GM12878 (cell line): Measurements from ENCODE around the gene PEF1.

Experiments
- CBX3 ChIP-seq: fragments of 200-600 bp; sonication (generic); IDR thresholded peaks from 2 replicates; pipeline ENCODE4 v1.6.1; 2016; ENCODE audit warnings: low read depth, borderline replicate concordance
- CBX5 ChIP-seq: sonication (generic); IDR thresholded peaks from 2 replicates; pipeline ENCODE4 v1.6.1; 2016; ENCODE audit warnings: low read depth, moderate library complexity, mild to moderate bottlenecking, inconsistent platforms
- JUND ChIP-seq: IDR thresholded peaks from 2 replicates; pipeline ENCODE4 v1.6.1; 2012; ENCODE audit warnings: low read depth, mild to moderate bottlenecking, low read length, improper control_type of control experiment, moderate library complexity
- KDM1A ChIP-seq: fragments of 200-600 bp; sonication (generic); IDR thresholded peaks from 2 replicates; pipeline ENCODE4 v1.6.1; 2016; ENCODE audit warnings: borderline replicate concordance
- NFYB ChIP-seq: IDR thresholded peaks from 2 replicates; pipeline ENCODE4 v1.6.1; 2011; ENCODE audit warnings: low read depth, mild to moderate bottlenecking, low read length, improper control_type of control experiment, moderate library complexity; ENCODE audit not compliant: insufficient read depth
- POLR2A ChIP-seq: IDR thresholded peaks from 2 replicates; pipeline ENCODE4 v1.6.1; 2011; ENCODE audit warnings: low read depth, mild to moderate bottlenecking, low read length
- RCOR1 ChIP-seq: conservative IDR thresholded peaks from 2 replicates; pipeline ENCODE4 v1.6.1; 2012; ENCODE audit warnings: low read depth, low read length, improper control_type of control experiment
- SP1 ChIP-seq: IDR thresholded peaks from one replicate; pipeline ENCODE4 v1.6.1; 2011; ENCODE audit warnings: low read depth, low read length
- SPI1 ChIP-seq: IDR thresholded peaks from 2 replicates; pipeline ENCODE4 v1.6.1; 2011; ENCODE audit warnings: low read depth, mild to moderate bottlenecking, low read length, moderate library complexity, borderline replicate concordance; ENCODE audit not compliant: insufficient read depth
- TCF12 ChIP-seq: IDR thresholded peaks from 2 replicates; pipeline ENCODE4 v1.6.1; 2011; ENCODE audit warnings: low read depth, mild to moderate bottlenecking, low read length
- TF ChIP-seq, protein P1 (sequence below): fragments of 450-650 bp; IDR thresholded peaks from 2 replicates; pipeline ENCODE4 v1.6.1; 2016; ENCODE audit warnings: mild to moderate bottlenecking, moderate library complexity, borderline replicate concordance
- TF ChIP-seq, protein P2 (sequence below): IDR thresholded peaks from 2 replicates; pipeline ENCODE4 v1.6.1; 2012; ENCODE audit warnings: low read length, inconsistent platforms
- TF ChIP-seq, protein P3 (sequence below), 3 experiments: IDR thresholded peaks in 2 of 3; conservative IDR thresholded peaks in 1 of 3; 2 replicates each; pipeline ENCODE4 v1.5.1; 2011; ENCODE audit warnings: low read depth in 3 of 3, low read length in 3 of 3, mild to moderate bottlenecking in 3 of 3, control low read depth in 2 of 3, moderate library complexity in 2 of 3, inconsistent platforms in 1 of 3, mixed read lengths in 1 of 3; ENCODE audit not compliant: control insufficient read depth in 2 of 3, insufficient read depth in 1 of 3; ENCODE audit errors: extremely low read depth in 1 of 3
- TF ChIP-seq, protein P4 (sequence below): IDR thresholded peaks from 2 replicates; pipeline ENCODE4 v1.6.1; 2012; ENCODE audit warnings: mild to moderate bottlenecking, low read depth, low read length

DNA sequence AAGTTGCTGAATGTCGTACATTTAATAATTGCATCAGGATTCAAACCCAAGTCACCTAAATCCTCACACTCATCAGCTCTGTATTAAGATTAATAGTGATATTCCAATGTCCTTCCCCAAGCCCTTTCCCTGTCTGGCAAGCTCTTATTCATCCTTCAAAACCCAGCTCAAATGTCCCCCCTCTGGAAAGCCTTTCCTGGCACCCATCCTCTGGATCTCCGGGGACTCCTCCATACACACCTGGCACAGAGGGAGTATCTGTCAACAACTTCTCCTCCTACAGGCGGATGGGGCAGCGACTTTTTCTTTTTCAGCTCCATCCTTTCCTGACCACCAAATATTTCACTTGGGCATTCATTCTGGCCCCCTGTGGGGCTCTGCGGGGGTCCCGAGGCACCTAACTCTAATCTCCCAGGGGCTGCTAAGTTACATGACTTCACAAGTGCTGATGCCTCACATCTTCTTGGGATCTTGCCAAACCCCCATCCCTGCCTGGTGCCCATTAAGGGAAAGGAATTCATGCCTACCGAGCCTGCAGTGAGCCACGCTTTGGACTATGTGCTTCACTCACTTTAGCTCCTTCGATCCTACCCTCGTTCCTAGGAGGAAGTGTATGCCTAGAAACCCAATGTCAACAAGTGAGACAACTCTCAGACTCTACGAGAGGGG lies 53.1 kb downstream of the PEF1 start:
- TF ChIP-seq RCOR1 (no peak), POLR2A (no peak), TCF12 (no peak), SP1 (no peak), NFYB (no peak), CBX3 (no peak), KDM1A (no peak), CBX5 (no peak), JUND (no peak), SPI1 (no peak)
- TF ChIP-seq, protein P1, sequence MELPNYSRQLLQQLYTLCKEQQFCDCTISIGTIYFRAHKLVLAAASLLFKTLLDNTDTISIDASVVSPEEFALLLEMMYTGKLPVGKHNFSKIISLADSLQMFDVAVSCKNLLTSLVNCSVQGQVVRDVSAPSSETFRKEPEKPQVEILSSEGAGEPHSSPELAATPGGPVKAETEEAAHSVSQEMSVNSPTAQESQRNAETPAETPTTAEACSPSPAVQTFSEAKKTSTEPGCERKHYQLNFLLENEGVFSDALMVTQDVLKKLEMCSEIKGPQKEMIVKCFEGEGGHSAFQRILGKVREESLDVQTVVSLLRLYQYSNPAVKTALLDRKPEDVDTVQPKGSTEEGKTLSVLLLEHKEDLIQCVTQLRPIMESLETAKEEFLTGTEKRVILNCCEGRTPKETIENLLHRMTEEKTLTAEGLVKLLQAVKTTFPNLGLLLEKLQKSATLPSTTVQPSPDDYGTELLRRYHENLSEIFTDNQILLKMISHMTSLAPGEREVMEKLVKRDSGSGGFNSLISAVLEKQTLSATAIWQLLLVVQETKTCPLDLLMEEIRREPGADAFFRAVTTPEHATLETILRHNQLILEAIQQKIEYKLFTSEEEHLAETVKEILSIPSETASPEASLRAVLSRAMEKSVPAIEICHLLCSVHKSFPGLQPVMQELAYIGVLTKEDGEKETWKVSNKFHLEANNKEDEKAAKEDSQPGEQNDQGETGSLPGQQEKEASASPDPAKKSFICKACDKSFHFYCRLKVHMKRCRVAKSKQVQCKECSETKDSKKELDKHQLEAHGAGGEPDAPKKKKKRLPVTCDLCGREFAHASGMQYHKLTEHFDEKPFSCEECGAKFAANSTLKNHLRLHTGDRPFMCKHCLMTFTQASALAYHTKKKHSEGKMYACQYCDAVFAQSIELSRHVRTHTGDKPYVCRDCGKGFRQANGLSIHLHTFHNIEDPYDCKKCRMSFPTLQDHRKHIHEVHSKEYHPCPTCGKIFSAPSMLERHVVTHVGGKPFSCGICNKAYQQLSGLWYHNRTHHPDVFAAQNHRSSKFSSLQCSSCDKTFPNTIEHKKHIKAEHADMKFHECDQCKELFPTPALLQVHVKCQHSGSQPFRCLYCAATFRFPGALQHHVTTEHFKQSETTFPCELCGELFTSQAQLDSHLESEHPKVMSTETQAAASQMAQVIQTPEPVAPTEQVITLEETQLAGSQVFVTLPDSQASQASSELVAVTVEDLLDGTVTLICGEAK: no peak
- TF ChIP-seq, protein P2, sequence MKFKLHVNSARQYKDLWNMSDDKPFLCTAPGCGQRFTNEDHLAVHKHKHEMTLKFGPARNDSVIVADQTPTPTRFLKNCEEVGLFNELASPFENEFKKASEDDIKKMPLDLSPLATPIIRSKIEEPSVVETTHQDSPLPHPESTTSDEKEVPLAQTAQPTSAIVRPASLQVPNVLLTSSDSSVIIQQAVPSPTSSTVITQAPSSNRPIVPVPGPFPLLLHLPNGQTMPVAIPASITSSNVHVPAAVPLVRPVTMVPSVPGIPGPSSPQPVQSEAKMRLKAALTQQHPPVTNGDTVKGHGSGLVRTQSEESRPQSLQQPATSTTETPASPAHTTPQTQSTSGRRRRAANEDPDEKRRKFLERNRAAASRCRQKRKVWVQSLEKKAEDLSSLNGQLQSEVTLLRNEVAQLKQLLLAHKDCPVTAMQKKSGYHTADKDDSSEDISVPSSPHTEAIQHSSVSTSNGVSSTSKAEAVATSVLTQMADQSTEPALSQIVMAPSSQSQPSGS: no peak
- TF ChIP-seq, protein P3, sequence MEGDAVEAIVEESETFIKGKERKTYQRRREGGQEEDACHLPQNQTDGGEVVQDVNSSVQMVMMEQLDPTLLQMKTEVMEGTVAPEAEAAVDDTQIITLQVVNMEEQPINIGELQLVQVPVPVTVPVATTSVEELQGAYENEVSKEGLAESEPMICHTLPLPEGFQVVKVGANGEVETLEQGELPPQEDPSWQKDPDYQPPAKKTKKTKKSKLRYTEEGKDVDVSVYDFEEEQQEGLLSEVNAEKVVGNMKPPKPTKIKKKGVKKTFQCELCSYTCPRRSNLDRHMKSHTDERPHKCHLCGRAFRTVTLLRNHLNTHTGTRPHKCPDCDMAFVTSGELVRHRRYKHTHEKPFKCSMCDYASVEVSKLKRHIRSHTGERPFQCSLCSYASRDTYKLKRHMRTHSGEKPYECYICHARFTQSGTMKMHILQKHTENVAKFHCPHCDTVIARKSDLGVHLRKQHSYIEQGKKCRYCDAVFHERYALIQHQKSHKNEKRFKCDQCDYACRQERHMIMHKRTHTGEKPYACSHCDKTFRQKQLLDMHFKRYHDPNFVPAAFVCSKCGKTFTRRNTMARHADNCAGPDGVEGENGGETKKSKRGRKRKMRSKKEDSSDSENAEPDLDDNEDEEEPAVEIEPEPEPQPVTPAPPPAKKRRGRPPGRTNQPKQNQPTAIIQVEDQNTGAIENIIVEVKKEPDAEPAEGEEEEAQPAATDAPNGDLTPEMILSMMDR (IDR thresholded peaks at IDR 0.05 in 2 of 3, conservative IDR thresholded peaks at IDR 0.05 in 1 of 3; ENCODE audit: control insufficient read depth in 2 of 3, extremely low read depth in 1 of 3, insufficient read depth in 1 of 3, low read depth in 3 of 3, low read length in 3 of 3): no peak
- TF ChIP-seq, protein P4, sequence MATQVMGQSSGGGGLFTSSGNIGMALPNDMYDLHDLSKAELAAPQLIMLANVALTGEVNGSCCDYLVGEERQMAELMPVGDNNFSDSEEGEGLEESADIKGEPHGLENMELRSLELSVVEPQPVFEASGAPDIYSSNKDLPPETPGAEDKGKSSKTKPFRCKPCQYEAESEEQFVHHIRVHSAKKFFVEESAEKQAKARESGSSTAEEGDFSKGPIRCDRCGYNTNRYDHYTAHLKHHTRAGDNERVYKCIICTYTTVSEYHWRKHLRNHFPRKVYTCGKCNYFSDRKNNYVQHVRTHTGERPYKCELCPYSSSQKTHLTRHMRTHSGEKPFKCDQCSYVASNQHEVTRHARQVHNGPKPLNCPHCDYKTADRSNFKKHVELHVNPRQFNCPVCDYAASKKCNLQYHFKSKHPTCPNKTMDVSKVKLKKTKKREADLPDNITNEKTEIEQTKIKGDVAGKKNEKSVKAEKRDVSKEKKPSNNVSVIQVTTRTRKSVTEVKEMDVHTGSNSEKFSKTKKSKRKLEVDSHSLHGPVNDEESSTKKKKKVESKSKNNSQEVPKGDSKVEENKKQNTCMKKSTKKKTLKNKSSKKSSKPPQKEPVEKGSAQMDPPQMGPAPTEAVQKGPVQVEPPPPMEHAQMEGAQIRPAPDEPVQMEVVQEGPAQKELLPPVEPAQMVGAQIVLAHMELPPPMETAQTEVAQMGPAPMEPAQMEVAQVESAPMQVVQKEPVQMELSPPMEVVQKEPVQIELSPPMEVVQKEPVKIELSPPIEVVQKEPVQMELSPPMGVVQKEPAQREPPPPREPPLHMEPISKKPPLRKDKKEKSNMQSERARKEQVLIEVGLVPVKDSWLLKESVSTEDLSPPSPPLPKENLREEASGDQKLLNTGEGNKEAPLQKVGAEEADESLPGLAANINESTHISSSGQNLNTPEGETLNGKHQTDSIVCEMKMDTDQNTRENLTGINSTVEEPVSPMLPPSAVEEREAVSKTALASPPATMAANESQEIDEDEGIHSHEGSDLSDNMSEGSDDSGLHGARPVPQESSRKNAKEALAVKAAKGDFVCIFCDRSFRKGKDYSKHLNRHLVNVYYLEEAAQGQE: no peak
